HT-29 (cell line): ENCODE measurements around the gene TMEM115. TPM values are rescaled to one million over a fixed set of nuclear protein-coding genes. Genes with fewer than 3 reads are reported as not detected.

Source experiments
- DNase-seq: peaks from one replicate; pipeline ENCODE4 v3.0.0-alpha.2; 2015; ENCODE audit warnings: low spot score
- total RNA-seq: library from RNA; depleted of rRNA; stranded (reverse); fragments of >200 nt; shearing (Covaris generic); gene quantifications from 2 replicates; pipeline ENCODE4 v1.2.3, GENCODE V29; 2014

TMEM115 gene
- total RNA-seq, 1 experiment from 2014 or later = 36.2 TPM

DNA sequence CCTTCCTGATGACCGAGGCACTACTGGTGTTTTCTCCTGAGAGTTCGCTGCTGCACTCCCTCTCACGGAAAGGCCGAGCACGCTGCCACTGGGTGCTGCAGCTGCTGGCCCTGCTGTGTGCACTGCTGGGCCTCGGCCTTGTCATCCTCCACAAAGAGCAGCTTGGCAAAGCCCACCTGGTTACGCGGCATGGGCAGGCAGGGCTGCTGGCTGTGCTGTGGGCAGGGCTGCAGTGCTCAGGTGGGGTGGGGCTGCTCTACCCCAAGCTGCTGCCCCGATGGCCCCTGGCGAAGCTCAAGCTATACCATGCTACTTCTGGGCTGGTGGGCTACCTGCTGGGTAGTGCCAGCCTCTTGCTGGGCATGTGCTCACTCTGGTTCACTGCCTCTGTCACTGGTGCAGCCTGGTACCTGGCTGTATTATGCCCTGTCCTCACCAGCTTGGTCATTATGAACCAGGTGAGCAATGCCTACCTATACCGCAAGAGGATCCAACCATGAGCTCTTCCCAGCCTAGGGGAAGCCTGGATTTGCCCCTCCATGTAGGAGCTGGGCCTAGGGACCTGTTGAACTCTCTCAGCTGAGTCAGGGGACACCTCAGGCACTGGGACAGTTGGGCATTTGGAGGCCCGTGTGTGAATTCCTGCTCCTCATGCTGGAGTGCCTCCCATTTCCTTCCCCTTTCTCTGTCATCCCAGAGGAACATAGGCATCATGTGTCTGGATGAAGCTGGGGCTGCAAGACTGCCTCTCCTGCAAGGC is 5.9 kb downstream of the TMEM115 start:
- DNase-seq = no peak

DNA sequence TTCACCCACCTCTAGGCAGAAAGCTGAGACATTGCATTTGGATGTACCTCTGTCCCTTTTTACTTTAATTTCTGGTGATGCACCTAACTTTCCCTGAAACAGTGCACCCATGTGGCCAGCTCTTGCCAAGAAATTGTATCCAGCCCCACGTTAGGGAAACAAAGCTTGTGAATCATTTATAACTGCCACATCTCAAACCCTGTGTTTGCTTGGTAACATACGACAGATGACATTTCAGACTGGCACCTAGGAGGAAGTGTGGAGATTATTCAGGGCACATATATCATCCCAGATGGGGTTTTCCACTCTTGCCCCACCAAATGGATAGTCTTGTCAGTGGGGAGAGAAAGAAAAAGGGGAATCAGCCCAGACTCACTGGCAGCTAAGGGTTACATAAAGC is 6.5 kb downstream of the TMEM115 start:
- DNase-seq = peak; percentile 40

- DNase-seq = no peak
These were observed 8.0 kb downstream of the TMEM115 start for GRCh38 chr3:50351323-50351697.

GRCh38 chr3:50350527-50351322 is 8.6 kb downstream of the TMEM115 start, which contains the start of the genes CYB561D2 and NPRL2:
CYB561D2 (plus strand) TSS chr3:50350862; CDS start chr3:50351434, 572 bp downstream.
NPRL2 (minus strand) TSS chr3:50350775; CDS start chr3:50350652, 123 bp downstream.
- DNase-seq = peak; percentile 89

GRCh38 chr3:50350213-50350526 is 9.2 kb downstream of the TMEM115 start:
- no peak for DNase-seq

- peak; percentile 74 for DNase-seq
These were observed 12.0 kb downstream of the TMEM115 start for GRCh38 chr3:50347187-50347813.

DNA sequence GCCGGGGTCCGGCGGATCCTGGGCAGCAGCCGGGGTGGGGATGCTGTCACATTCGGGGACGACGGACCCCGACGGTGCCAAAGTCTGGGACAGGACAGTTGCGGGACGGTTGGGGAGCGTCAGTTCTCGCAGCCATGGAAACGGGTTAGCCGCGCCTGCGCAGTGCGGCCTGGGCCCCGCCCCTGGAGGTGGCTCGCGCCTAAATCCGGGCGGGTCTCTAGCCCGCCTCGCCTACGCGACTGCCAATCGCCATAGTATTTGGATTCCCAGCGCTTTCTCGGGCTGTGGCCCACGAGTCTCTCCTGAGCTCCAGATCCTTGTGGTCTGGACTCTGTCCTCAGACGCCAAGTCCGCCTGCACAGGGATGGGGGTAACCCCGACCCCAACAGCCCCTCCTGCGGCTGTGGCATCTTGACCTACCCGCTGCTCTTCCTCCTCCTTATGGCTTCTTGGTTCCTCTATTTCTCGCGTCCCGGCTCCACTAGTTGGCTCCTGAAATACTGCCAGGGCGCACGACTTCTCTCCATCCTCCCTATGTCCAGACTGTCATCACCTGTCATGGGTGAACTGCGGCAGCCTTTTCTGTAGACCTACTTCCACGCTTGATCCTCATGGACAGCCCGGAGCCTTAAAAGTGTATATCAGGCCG is 13.6 kb downstream of the TMEM115 start, which contains the start of gene ZMYND10:
TSS of gene ZMYND10 (minus strand) at position 147 of the 649 bp plus-strand sequence. CDS start 153 bp downstream, outside the sequence.
- peak; percentile 37 for DNase-seq

DNA sequence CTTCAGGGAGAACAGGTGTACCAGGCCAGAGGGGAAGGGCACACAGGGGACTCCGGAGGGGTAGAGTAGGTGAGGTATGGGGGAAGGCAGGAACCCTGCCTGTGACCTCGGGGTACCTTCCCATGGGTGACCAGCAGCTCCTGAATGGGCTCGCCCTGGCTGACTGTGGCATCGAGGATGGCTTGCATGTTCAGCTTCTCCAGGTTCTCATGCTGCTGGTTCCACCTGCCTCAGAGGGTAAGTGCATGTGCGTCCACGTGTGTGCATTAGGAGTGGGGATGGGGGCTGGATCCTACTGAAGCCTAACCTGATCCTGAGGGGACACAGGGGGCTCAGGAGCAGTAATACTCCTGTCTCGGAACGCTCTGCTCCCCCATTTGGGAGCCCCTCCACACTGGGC is 14.3 kb downstream of the TMEM115 start:
- no peak for DNase-seq

GRCh38 chr3:50342813-50343633 is 16.3 kb downstream of the TMEM115 start:
- no peak for DNase-seq

DNA sequence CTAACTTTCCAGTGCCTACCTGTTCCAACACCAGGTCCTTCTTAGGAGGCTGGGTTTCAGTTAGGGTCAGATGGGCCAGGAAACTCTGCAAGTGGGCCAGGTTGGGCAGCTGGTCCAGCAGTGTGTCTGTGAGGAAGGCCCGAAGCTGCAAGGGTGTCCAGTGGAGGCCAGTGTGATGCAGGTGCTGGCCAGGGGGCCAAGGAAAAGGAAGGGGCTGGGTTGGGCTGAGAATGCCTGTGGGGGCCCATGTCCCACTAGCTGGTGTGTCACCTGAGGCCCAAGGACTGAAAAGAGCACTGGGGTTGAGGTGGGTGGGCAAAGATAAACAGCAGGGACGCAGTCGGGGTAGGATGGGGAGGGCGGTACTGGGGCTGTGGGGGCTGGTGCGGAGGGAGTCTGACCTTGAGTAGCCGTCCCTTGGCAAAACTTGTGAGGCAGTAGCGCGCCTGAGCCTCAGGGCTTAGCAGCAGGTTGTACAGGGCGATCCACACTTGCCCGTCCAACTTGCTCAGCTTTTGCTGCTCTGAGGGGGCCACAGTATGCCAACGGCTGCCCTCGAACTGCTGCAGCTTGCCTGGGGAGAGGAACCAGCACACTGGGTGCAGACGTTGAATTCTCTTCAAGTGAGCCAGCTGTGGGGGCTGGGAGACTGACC is 17.2 kb downstream of the TMEM115 start:
- DNase-seq = no peak

DNA sequence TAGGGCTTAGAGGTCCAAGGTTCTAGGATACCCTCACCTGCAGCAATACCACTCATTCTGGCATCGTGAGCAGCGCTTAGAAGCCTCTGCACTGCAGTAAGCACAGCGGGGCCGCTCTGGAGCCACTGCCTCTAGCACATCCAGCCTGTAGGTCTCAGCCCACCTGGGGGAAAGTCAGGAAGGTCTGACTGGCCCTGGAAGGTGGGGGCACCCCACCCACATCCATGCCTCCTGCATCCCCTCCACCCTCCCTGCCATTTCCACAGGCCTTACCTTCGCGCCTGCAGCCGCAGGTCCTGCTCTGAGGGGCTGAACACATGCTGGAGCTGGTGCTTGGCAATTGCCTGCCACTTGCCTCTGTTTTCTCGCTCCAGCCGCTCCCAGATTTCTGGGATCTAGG is 17.8 kb downstream of the TMEM115 start:
- DNase-seq = no peak

GRCh38 chr3:50340448-50341329 is 18.6 kb downstream of the TMEM115 start, which contains the start of gene RASSF1:
RASSF1 (minus strand) TSS chr3:50340836; CDS start chr3:50340805, 31 bp downstream.
- DNase-seq = peak; percentile 43

DNA sequence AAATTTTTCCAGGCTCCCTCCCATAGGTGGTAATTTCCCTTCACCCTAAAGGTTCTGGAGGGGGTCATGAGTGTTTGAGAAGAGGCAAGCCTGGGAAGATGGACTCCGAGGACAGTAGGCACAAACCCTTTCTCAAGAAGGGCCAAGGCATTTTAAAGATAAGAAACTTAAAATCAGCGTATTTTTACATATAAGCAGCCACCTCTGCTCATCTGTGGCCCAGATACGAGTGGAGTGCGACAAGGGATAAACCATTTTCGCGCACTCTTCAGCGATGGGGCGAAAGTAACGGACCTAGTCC is 19.2 kb downstream of the TMEM115 start:
- DNase-seq = no peak

DNA sequence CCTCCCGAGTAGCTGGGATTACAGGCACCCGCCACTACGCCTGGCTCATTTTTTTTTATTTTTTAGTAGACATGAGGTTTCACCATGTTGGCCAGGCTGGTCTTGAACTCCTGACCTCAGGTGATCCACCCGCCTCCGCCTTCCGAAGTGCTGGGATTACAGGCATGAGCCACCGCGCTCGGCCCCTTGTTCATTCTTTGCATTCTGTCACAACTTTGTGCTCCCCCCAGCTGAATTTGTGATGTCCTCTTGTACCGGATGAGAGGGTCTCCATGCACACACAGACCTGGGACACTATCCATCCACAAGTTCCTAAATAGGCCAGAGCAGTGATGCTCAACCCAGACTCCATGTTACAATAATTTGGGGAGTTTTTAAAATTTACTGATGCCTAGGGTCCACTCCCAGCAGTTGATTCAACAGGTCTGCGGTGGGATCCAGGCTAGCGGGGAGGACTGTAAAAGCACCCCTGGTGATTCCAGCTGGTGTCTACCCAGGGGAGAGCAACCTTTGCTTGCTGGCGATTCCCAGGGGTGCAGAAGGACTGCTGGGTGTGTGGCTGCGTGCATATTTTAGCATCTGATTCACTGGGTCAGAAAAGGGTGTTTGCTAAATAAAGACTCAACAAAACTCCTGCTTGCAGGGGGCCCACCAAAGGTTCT is 19.7 kb downstream of the TMEM115 start:
- no peak for DNase-seq

DNA sequence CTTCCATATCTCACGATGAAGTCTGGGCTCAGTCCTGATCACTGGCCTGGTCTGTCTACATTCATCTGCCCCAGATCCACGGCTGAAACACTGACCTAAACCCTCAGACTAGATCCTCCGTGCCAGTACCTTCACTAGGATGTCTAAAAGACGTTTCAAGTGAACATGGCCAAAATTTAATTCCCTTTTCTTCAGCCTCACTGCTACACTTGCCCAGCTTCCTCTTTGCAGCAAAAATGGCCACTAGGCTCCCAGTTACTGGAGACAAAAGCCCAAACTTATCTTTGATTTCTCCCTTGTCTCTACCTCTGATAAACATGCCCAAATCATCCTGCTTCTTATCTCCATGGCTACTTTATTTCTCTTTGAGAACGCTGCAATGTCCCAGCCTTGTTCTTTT is 20.4 kb downstream of the TMEM115 start:
- DNase-seq = no peak

DNA sequence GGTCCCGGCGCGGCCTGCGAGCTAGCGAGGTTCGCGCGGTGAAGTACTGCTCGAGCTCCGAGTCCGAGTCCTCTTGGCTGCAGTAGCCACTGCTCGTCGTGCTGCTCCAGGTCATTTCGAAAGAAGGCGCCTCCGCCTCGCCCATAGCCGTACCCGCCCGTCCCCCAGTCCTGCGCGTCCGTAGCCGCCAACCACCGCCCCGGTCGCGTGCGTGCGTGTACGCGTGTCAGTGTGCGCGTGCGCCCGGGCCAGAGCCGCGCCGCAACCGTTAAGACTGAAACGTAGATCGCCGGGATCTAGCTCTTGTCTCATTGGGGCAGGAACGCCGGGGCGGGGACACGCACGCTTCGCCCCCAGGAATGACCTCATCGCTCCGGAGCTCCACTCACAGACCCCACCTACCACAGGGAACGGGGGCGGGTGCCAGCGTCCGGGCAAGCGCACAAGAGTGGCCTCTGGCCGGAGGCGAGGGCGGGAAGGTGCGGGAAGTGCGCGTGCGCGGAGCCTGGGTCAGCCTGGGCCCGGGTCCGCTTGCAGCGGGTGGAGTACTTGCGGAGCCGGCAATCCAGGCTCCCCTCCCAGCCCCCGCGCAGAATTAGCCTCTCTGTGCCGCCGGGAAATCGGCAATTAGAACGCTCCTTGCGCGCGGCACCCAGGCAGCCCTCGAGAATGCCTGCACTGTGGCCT is 22.0 kb downstream of the TMEM115 start:
- peak; percentile 90 for DNase-seq

GRCh38 chr3:50336452-50337174 is 22.7 kb downstream of the TMEM115 start:
- peak; percentile 42 for DNase-seq
